ENCODE results near the gene RAPGEF4.

Gene RAPGEF4

DNA sequence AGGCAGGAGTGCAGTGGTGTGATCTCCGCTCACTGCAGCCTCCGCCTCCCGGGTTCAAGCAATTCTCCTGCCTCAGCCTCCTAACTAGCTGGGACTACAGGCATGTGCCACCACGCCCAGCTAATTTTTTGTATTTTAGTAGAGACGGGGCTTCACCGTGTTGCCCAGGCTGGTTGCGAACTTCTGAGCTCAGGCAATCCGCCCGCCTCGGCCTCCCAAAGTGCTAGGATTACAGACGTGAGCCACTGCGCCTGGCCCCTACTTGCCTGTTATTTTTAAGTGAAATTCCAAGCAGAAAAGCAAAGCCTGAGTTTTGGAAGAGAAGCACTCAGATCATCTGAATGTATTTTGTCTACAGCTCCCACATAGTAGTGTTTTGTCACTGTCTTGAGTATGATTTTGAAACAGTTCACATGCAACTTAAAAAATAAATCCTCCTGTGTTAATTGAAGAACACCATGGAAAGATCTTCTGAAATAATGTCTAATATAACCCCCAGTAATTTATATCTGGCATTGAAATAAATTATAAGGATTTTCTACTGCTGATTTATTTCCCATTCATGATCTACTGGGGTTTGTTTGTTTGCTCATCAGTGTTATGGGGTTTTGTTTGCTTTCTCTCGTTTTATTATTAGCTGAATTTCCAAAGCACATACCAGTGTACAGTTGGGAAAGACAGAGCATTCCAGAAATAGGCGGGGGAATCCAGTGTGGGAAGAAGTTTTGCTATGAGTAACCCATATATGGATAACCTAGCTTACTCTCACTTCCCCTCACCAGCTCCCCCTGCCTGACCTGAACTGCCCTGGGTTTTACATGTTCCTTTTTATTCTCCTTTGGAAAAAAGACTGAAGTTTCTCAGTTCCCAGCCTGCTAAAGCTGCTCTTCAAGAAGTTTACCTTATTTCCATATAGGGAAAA is 259.9 kb downstream of the RAPGEF4 start:
- TF ChIP-seq, protein P1, sequence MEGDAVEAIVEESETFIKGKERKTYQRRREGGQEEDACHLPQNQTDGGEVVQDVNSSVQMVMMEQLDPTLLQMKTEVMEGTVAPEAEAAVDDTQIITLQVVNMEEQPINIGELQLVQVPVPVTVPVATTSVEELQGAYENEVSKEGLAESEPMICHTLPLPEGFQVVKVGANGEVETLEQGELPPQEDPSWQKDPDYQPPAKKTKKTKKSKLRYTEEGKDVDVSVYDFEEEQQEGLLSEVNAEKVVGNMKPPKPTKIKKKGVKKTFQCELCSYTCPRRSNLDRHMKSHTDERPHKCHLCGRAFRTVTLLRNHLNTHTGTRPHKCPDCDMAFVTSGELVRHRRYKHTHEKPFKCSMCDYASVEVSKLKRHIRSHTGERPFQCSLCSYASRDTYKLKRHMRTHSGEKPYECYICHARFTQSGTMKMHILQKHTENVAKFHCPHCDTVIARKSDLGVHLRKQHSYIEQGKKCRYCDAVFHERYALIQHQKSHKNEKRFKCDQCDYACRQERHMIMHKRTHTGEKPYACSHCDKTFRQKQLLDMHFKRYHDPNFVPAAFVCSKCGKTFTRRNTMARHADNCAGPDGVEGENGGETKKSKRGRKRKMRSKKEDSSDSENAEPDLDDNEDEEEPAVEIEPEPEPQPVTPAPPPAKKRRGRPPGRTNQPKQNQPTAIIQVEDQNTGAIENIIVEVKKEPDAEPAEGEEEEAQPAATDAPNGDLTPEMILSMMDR (conservative IDR thresholded peaks at IDR 0.05; ENCODE audit: low read length): peak; percentile 58
- DNase-seq (ENCODE audit: low read depth): peak; percentile 96

DNA sequence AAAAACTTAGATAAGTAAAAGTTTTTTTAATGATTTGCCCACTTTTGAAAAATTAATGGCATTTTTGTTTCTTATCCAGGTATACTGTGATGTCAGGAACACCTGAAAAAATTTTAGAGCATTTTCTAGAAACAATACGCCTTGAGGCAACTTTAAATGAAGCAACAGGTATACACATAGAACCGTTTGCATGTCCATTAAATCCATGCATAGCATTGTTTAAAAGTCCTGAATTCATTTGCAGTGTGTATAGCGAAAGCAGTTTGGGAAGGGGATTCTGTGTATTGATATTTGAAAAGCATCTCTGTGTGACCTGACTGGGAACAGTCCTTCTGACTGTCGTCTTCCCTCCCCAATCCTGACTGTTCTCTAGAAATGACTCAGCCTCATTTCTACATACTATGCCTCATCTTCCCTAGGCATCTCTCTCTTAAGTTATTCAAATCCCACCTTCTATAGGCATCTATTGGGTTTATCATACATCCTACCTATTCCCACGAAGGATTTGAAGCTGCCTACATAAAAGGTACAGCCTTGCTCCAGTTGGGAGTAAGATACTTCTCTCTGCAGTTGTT is 260.8 kb downstream of the RAPGEF4 start:
- TF ChIP-seq, protein P1 (conservative IDR thresholded peaks at IDR 0.05; ENCODE audit: low read length): no peak
- peak; percentile 44 for DNase-seq (ENCODE audit: low read depth)
- no peak overlapping the region for H3K4me3 ChIP-seq (ENCODE audit: low read length)

More for the DNA sequence above, 259.9 kb downstream of the RAPGEF4 start:
- H3K4me3 ChIP-seq (ENCODE audit: low read length): no peak overlapping the region

- peak; percentile 29 for DNase-seq (ENCODE audit: low read depth)
- H3K4me3 ChIP-seq (ENCODE audit: low read length): no peak overlapping the region
- TF ChIP-seq, protein P1 (conservative IDR thresholded peaks at IDR 0.05; ENCODE audit: low read length): no peak
Observed at GRCh38 chr2:172997031-172997430, 261.4 kb downstream of the RAPGEF4 start.

GRCh38 chr2:172998547-172999272 is 263.1 kb downstream of the RAPGEF4 start:
- H3K4me3 ChIP-seq (ENCODE audit: low read length): no peak overlapping the region

GRCh38 chr2:172999641-173000386 is 264.2 kb downstream of the RAPGEF4 start:
- TF ChIP-seq, protein P1 (conservative IDR thresholded peaks at IDR 0.05; ENCODE audit: low read length): no peak
- H3K4me3 ChIP-seq (ENCODE audit: low read length): no peak overlapping the region
- peak; percentile 54 for DNase-seq (ENCODE audit: low read depth)

More at GRCh38 chr2:172998547-172999272, 263.1 kb downstream of the RAPGEF4 start:
- DNase-seq (ENCODE audit: low read depth): peak; percentile 43
- TF ChIP-seq, protein P1 (conservative IDR thresholded peaks at IDR 0.05; ENCODE audit: low read length): no peak

DNA sequence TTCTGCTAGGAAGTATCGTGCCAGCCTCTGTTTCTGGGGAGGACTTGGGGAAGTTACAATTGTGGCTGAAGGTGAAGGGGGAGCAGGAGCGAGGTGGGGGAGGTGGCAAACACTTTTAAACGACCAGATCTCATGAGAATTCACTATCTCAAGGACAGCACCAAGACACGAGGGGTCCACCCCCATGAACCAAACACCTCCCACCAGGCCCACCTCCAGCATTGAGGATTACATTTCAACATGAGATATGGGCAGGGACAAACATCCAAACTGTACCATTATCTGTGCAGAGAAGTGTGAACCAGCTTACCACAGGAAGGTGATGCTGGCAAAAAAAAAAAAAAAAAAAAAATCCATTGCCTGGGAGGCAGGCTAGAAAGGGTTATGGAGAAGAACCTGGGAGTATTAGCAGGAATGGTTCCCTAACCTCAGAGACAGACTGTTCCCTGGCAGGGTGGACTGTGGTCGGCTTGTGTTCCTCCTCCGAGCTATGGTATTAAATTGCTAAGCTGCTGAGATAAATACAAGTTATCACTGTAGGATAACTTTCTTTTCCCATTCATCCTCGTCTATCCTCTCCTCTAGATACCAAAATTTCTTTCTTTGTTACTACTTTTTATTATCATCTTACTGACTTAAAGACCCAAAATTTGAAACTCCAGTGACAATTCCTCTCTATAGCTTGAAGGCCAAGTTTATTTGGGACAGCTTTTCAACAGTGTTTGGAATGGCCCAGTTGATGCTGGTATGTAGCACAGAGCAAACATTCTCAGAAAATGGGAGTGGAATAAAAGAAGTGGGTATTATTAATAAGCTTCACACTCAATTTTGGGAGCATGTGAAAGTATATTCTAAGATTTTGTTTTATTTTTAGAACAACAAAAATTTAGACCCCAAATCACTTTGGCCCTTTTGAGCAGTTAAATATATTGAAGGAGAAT is 266.3 kb downstream of the RAPGEF4 start:
- TF ChIP-seq, protein P1 (conservative IDR thresholded peaks at IDR 0.05; ENCODE audit: low read length): no peak
- no peak for DNase-seq (ENCODE audit: low read depth)
- H3K4me3 ChIP-seq (ENCODE audit: low read length): no peak overlapping the region
